Fibroblast of mammary gland (primary cell): ENCODE data around the gene GTSE1.
"Not testable (repeated sequence)": the region's sequence is repeated elsewhere in the genome, so short reads cannot be mapped to it uniquely, and the experiment has no call there.

Experiments
- DNase-seq: peaks from one replicate; pipeline ENCODE4 v3.0.0-alpha.2; 2010; ENCODE audit warnings: low read depth
- H3K4me3 ChIP-seq: 2 replicates; pipeline ENCODE4 v1.5.1; 2011; ENCODE audit warnings: low read depth, mild to moderate bottlenecking, low read length, moderate library complexity; ENCODE audit not compliant: control insufficient read depth
- CTCF ChIP-seq: conservative IDR thresholded peaks from 2 replicates; pipeline ENCODE4 v1.5.1; 2011; ENCODE audit warnings: low read depth, low read length, inconsistent platforms; ENCODE audit not compliant: control insufficient read depth, insufficient read depth

Gene GTSE1

GRCh38 chr22:46309526-46310085 lies 12.9 kb downstream of the GTSE1 start:
- DNase-seq: no peak
- no peak for TF ChIP-seq CTCF
- no peak overlapping the region for H3K4me3 ChIP-seq

DNA sequence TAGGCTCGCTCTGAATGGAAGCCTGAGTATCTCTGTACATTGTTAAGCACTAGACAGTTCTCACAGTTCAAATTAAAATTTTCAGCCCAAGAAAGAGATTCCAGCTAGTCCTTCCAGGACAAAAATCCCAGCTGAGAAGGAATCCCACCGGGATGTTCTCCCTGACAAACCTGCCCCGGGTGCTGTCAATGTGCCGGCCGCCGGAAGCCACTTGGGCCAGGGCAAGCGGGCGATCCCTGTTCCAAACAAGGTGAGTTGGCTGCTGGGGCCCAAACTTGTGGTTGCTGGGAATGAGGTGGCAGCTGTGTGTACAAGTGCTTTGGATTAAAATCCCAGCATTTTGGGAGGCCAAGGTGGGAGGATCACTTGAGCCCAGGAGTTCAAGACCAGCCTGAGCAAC lies 15.4 kb downstream of the GTSE1 start:
- no peak overlapping the region for H3K4me3 ChIP-seq
- no peak for TF ChIP-seq CTCF

GRCh38 chr22:46312848-46313247 lies 16.2 kb downstream of the GTSE1 start:
- not testable (repeated sequence) for DNase-seq, H3K4me3 ChIP-seq

More for the DNA sequence above, 15.4 kb downstream of the GTSE1 start:
- DNase-seq: no peak

DNA sequence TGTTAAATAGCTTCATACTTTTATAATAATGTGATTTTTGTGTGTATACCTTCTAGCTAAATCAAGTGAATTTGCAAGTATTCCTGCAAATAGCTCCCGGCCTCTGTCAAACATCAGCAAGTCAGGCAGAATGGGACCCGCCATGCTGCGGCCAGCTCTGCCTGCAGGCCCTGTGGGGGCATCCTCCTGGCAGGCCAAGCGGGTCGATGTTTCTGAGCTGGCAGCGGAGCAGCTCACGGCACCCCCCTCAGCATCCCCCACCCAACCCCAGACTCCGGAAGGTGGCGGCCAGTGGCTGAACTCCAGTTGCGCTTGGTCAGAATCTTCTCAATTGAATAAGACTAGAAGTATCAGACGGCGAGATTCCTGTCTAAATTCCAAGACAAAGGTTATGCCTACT lies 19.3 kb downstream of the GTSE1 start:
- DNase-seq: no peak
- no peak for TF ChIP-seq CTCF
- no peak overlapping the region for H3K4me3 ChIP-seq

DNA sequence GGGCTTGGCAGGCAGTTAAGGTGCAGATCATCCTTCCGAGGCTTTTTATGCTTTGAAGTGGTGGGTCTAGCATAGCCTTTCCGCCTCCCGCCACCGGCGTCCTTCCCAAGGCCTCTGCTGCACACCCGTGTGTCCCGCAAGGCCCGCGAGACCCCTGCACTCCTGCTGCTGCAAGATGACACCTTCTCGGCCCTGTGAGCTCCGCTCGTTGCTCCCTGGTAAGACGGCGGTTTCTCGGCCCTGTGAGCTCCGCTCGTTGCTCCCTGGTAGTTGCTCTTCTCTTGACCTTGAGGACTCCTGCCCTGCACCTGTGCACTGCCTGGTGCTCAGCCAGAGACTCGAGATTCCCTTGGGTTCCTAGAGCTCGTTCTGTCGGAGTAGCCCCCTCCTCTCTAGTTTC lies 21.0 kb downstream of the GTSE1 start:
- H3K4me3 ChIP-seq: no peak overlapping the region
- TF ChIP-seq CTCF: no peak
- no peak for DNase-seq

GRCh38 chr22:46318576-46318975 lies 21.9 kb downstream of the GTSE1 start:
- no peak overlapping the region for H3K4me3 ChIP-seq
- DNase-seq: no peak
- TF ChIP-seq CTCF: no peak

DNA sequence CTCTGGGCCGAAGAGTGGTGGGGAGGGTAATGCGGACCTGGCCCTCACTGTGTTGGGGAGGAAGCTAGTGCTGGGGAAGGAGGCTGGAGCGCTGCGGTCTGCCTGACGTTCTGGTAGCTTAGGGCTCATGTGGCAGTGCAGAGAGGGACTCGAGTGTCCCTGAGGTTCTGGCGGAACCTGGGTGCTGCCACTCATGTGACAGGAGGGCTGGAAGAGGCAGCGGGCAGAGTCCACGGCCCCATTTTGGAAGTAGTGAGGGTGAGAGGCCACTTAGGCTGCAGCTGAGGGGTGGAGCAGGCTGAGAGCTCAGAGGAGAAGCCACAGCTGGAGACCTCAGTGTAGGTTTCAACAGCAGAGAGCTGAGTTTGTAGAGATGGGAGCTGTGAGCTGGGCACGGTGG lies 22.6 kb downstream of the GTSE1 start:
- no peak overlapping the region for H3K4me3 ChIP-seq
- DNase-seq: no peak
- TF ChIP-seq CTCF: no peak
